ENCODE results near the gene CRACR2A. TPM values are rescaled to one million over a fixed set of nuclear protein-coding genes. Genes with fewer than 3 reads are reported as not detected.

CRACR2A gene
- total and polyA plus RNA-seq, 2 of the 13 experiments (the other 11 are each of a cell fraction or from before 2014, with no cell fraction given), result 0.09 to 0.20 TPM

GRCh38 chr12:3795492-3796133 is 42.7 kb upstream of the CRACR2A start (continued):
- TF ChIP-seq RORA (CRISPR knock-in tag; IDR thresholded peaks at IDR 0.05), result no peak
- TF ChIP-seq ZNF629 (CRISPR knock-in tag; conservative IDR thresholded peaks at IDR 0.05), result no peak
- no peak for TF ChIP-seq ZNF430 (CRISPR knock-in tag; IDR thresholded peaks at IDR 0.05)
- no peak for TF ChIP-seq EHMT2 (IDR thresholded peaks at IDR 0.05; ENCODE audit: borderline replicate concordance, low read depth, low read length)
- TF ChIP-seq ZFP41 (CRISPR knock-in tag; IDR thresholded peaks at IDR 0.05; ENCODE audit: borderline replicate concordance), result no peak
- TF ChIP-seq HNF4A (CRISPR knock-in tag; IDR thresholded peaks at IDR 0.05), result peak; percentile 31; the same call in 1 of the 2 replicates
- TF ChIP-seq SIX1 (CRISPR knock-in tag; IDR thresholded peaks at IDR 0.05; ENCODE audit: borderline replicate concordance), result peak; percentile 92
- peak; percentile 86; the same call in 1 of the 2 replicates for TF ChIP-seq ZNF33A (CRISPR knock-in tag; IDR thresholded peaks at IDR 0.05; ENCODE audit: borderline replicate concordance)
- no peak for TF ChIP-seq SOX6 (IDR thresholded peaks at IDR 0.05)
- TF ChIP-seq SOX6 (CRISPR knock-in tag; IDR thresholded peaks at IDR 0.05), result 0 out of 2 replicates have a peak, but pooled peaks have one; percentile 25
- TF ChIP-seq KMT2A (CRISPR knock-in tag; IDR thresholded peaks at IDR 0.05), result no peak
- TF ChIP-seq FOXP1 (IDR thresholded peaks at IDR 0.05), result no peak
- peak; percentile 46; the same call in 1 of the 2 replicates for TF ChIP-seq FOXP1 (CRISPR knock-in tag; IDR thresholded peaks at IDR 0.05)
- no peak for TF ChIP-seq ZBTB4 (CRISPR knock-in tag; IDR thresholded peaks at IDR 0.05; ENCODE audit: borderline replicate concordance)
- no peak for TF ChIP-seq SIN3B (IDR thresholded peaks at IDR 0.05; ENCODE audit: low read length)
- TF ChIP-seq ZNF652 (CRISPR knock-in tag; IDR thresholded peaks at IDR 0.05; ENCODE audit: borderline replicate concordance, low read depth), result peak; percentile 94
- TF ChIP-seq TBL1XR1 (IDR thresholded peaks at IDR 0.05; ENCODE audit: borderline replicate concordance, low read length, partially characterized antibody), result no peak
- peak; percentile 61 for TF ChIP-seq PAXIP1 (CRISPR knock-in tag; conservative IDR thresholded peaks at IDR 0.05)
- TF ChIP-seq SAP130 (CRISPR knock-in tag; IDR thresholded peaks at IDR 0.05; ENCODE audit: low read depth), result 0 out of 2 replicates have a peak, but pooled peaks have one; percentile 22

Data from HepG2 (cell line).